ENCODE data around the gene LRRC8C. TPM values are rescaled to one million over a fixed set of nuclear protein-coding genes. Genes with fewer than 3 reads are reported as not detected.

LRRC8C gene
- total and polyA plus RNA-seq, 2 experiments from 2014 or later = 0.70 to 1.5 TPM

GRCh38 chr1:89608319-89608983 lies 24.5 kb upstream of the LRRC8C start:
- Histone ChIP-seq H4K20me1 (ENCODE audit: insufficient read depth, poor library complexity, severe bottlenecking) (no peaks in the 10 kb centered on the region), H3K4me2 (no peak overlapping the region), H3K27ac (no peak overlapping the region), H3K79me2 (no peaks in the 10 kb centered on the region), H3K9me3 (ENCODE audit: low read depth) (no peaks in the 10 kb centered on the region), H3K9me2 (replicated peaks; ENCODE audit: insufficient read depth) (no peaks in the 10 kb centered on the region), H3K36me3 (replicated peaks; ENCODE audit: insufficient read depth, low read depth) (no peaks in the 10 kb centered on the region), H3K4me1 (ENCODE audit: insufficient read depth) (no peaks in the 10 kb centered on the region), H3K4me3 (no peak overlapping the region), H2AFZ (no peak overlapping the region), H3K27me3 (no peaks in the 10 kb centered on the region)
- no peak for DNase-seq (ENCODE audit: low spot score)
- TF ChIP-seq EZH2phosphoT487 (IDR thresholded peaks at IDR 0.05; ENCODE audit: low read depth, severe bottlenecking, unreplicated experiment) (no peak), CTCF (IDR thresholded peaks at IDR 0.05; ENCODE audit: poor library complexity) (no peak), EZH2 (IDR thresholded peaks at IDR 0.05; ENCODE audit: borderline replicate concordance) (no peak)
- 78% methylated on average over 9 of the region's 9 CpGs for WGBS (ENCODE audit: low lambda C conversion rate, missing lambda C conversion rate)

- 95% methylated on average over 20 of the region's 20 CpGs for WGBS (ENCODE audit: low lambda C conversion rate, missing lambda C conversion rate)
- Histone ChIP-seq H3K4me2 (no peak overlapping the region), H3K4me3 (no peak overlapping the region), H3K27ac (no peak overlapping the region), H3K36me3 (replicated peaks; ENCODE audit: insufficient read depth, low read depth) (no peaks in the 10 kb centered on the region), H3K4me1 (ENCODE audit: insufficient read depth) (no peaks in the 10 kb centered on the region), H3K9me3 (ENCODE audit: low read depth) (no peaks in the 10 kb centered on the region), H3K9me2 (replicated peaks; ENCODE audit: insufficient read depth) (no peaks in the 10 kb centered on the region), H4K20me1 (ENCODE audit: insufficient read depth, poor library complexity, severe bottlenecking) (no peaks in the 10 kb centered on the region), H2AFZ (no peak overlapping the region), H3K27me3 (no peaks in the 10 kb centered on the region), H3K79me2 (no peaks in the 10 kb centered on the region)
- no peak for DNase-seq (ENCODE audit: low spot score)
- TF ChIP-seq EZH2 (IDR thresholded peaks at IDR 0.05; ENCODE audit: borderline replicate concordance) = no peak
- no peak for TF ChIP-seq EZH2phosphoT487 (IDR thresholded peaks at IDR 0.05; ENCODE audit: low read depth, severe bottlenecking, unreplicated experiment)
- TF ChIP-seq CTCF (IDR thresholded peaks at IDR 0.05; ENCODE audit: poor library complexity) = no peak
These were observed 23.8 kb upstream of the LRRC8C start for GRCh38 chr1:89608984-89609725.

- Histone ChIP-seq H3K27me3 (no peaks in the 10 kb centered on the region), H3K36me3 (replicated peaks; ENCODE audit: insufficient read depth, low read depth) (no peaks in the 10 kb centered on the region), H3K4me2 (no peak overlapping the region), H4K20me1 (ENCODE audit: insufficient read depth, poor library complexity, severe bottlenecking) (no peaks in the 10 kb centered on the region), H2AFZ (no peak overlapping the region), H3K79me2 (no peaks in the 10 kb centered on the region), H3K9me2 (replicated peaks; ENCODE audit: insufficient read depth) (no peaks in the 10 kb centered on the region), H3K9me3 (ENCODE audit: low read depth) (no peaks in the 10 kb centered on the region), H3K4me3 (no peak overlapping the region), H3K4me1 (ENCODE audit: insufficient read depth) (no peaks in the 10 kb centered on the region), H3K27ac (no peak overlapping the region)
- no peak for TF ChIP-seq CTCF (IDR thresholded peaks at IDR 0.05; ENCODE audit: poor library complexity)
- no peak for TF ChIP-seq EZH2 (IDR thresholded peaks at IDR 0.05; ENCODE audit: borderline replicate concordance)
- no peak for TF ChIP-seq EZH2phosphoT487 (IDR thresholded peaks at IDR 0.05; ENCODE audit: low read depth, severe bottlenecking, unreplicated experiment)
- DNase-seq (ENCODE audit: low spot score) = no peak
- WGBS (ENCODE audit: low lambda C conversion rate, missing lambda C conversion rate) = 88% methylated on average over 14 of the region's 14 CpGs
These were observed 23.0 kb upstream of the LRRC8C start for GRCh38 chr1:89609781-89610456.

All from hepatocyte (in vitro differentiated cells).